ENCODE measurements around the gene KCNT2.
"Not testable (repeated sequence)": the region's sequence is repeated elsewhere in the genome, so short reads cannot be mapped to it uniquely, and the experiment has no call there.

Gene KCNT2

GRCh38 chr1:196590012-196590708, 18.1 kb downstream of the KCNT2 start:
- DNase-seq: no peak

GRCh38 chr1:196584696-196585095, 23.5 kb downstream of the KCNT2 start:
- no peak for DNase-seq

- no peak for DNase-seq
Observed at GRCh38 chr1:196577386-196577785, 30.9 kb downstream of the KCNT2 start.

GRCh38 chr1:196573226-196573625, 35.0 kb downstream of the KCNT2 start:
- no peak for DNase-seq

- no peak for DNase-seq
Observed at GRCh38 chr1:196567238-196567637, 41.0 kb downstream of the KCNT2 start.

- DNase-seq: no peak
Observed at GRCh38 chr1:196563768-196564167, 44.5 kb downstream of the KCNT2 start.

- DNase-seq: no peak
Observed at GRCh38 chr1:196559314-196559713, 48.9 kb downstream of the KCNT2 start.

GRCh38 chr1:196558411-196558810, 49.8 kb downstream of the KCNT2 start:
- DNase-seq: no peak

- no peak for DNase-seq
Observed at GRCh38 chr1:196557797-196558196, 50.4 kb downstream of the KCNT2 start.

- DNase-seq: no peak
Observed at GRCh38 chr1:196550731-196551130, 57.5 kb downstream of the KCNT2 start.

GRCh38 chr1:196546272-196547111, 61.7 kb downstream of the KCNT2 start:
- no peak for DNase-seq

- DNase-seq: no peak
Observed at GRCh38 chr1:196545222-196545621, 63.0 kb downstream of the KCNT2 start.

- DNase-seq: no peak
Observed at GRCh38 chr1:196544617-196545016, 63.6 kb downstream of the KCNT2 start.

- DNase-seq: no peak
Observed at GRCh38 chr1:196543833-196544232, 64.4 kb downstream of the KCNT2 start.

GRCh38 chr1:196538473-196538872, 69.8 kb downstream of the KCNT2 start:
- DNase-seq: no peak

- no peak for DNase-seq
Observed at GRCh38 chr1:196535727-196536126, 72.5 kb downstream of the KCNT2 start.

GRCh38 chr1:196531737-196532524, 76.3 kb downstream of the KCNT2 start:
- DNase-seq: no peak

GRCh38 chr1:196527919-196528318, 80.3 kb downstream of the KCNT2 start:
- DNase-seq: no peak

- DNase-seq: not testable (repeated sequence)
Observed at GRCh38 chr1:196522574-196523345, 85.5 kb downstream of the KCNT2 start.

GRCh38 chr1:196517193-196517592, 91.0 kb downstream of the KCNT2 start:
- DNase-seq: no peak

- DNase-seq: no peak
Observed at GRCh38 chr1:196516373-196516772, 91.9 kb downstream of the KCNT2 start.

- DNase-seq: no peak
Observed at GRCh38 chr1:196515904-196516303, 92.3 kb downstream of the KCNT2 start.

GRCh38 chr1:196513821-196514220, 94.4 kb downstream of the KCNT2 start:
- no peak for DNase-seq
